ENCODE measurements around the gene PINK1. TPM values are rescaled to one million over a fixed set of nuclear protein-coding genes. Genes with fewer than 3 reads are reported as not detected.

The PINK1 gene
- total and polyA plus RNA-seq, 2 donors, result 16.6 to 51.7 TPM

DNA sequence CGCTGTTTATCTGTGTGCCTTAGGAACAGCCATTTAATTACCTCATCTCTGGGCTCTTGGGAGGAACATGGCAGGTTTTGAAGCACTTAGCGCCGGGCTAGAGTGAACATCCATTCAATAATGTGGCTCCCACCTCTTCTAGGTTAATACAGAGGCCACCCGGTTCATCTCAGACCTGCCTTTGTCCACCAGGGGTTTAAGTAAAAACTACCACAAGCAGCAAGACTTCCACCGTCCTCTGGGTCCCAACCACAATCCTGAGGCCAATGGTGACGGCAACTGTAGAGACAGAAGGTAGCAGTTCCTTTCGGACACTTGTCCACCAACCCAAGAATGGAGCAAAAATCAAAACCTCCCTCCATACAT is 28.8 kb downstream of the PINK1 start:
- Histone ChIP-seq H3K4me3 (ENCODE audit: low read length in 2 of 2) (peak overlapping the region; percentile 51 to 92), H3K27ac (ENCODE audit: low read depth in 1 of 2, low read length in 1 of 2) (no peak overlapping the region), H3K36me3 (ENCODE audit: control insufficient read depth in 2 of 2, insufficient read depth in 2 of 2, low read length in 1 of 2) (peaks cover 14 to 18% of the 10 kb centered on the region in 2 donors), H3K9me3 (ENCODE audit: control insufficient read depth in 2 of 2, insufficient read depth in 1 of 2, low read length in 1 of 2) (no peaks in the 10 kb centered on the region), H3K27me3 (ENCODE audit: control insufficient read depth in 2 of 2, insufficient read depth in 1 of 2, low read length in 1 of 2) (no peaks in the 10 kb centered on the region), H3K4me1 (ENCODE audit: control insufficient read depth in 2 of 2, insufficient read depth in 2 of 2, low read length in 2 of 2) (peaks cover 14 to 21% of the 10 kb centered on the region in 2 donors)
- WGBS, result 69% methylated on average over 7 of the region's 7 CpGs
- no peak for DNase-seq (ENCODE audit: low read depth in 6 of 9, low spot score in 9 of 9)

DNA sequence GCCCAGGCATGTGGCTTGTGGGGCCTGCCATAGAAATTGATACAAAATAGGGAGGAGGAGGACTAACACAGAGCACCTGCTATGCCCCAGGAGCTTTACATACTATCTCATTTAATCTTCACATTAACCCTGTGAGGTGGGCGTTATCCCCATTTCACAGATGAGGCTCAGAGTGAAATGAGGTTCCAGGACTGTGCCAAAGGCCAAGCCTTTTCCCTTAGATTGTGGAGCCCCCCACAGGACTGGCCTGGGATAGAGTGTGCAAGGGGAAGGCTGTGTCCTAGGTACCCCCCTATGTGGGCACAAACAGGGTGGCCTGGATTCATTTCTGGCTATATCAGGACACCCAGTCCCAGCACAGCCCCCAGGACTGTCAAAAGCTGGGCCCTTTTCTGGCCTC is 30.1 kb downstream of the PINK1 start:
- Histone ChIP-seq H3K27me3 (ENCODE audit: control insufficient read depth in 2 of 2, insufficient read depth in 1 of 2, low read length in 1 of 2) (no peaks in the 10 kb centered on the region), H3K9me3 (ENCODE audit: control insufficient read depth in 2 of 2, insufficient read depth in 1 of 2, low read length in 1 of 2) (no peaks in the 10 kb centered on the region), H3K36me3 (ENCODE audit: control insufficient read depth in 2 of 2, insufficient read depth in 2 of 2, low read length in 1 of 2) (peaks cover 1 to 9% of the 10 kb centered on the region in 2 donors), H3K27ac (ENCODE audit: low read depth in 1 of 2, low read length in 1 of 2) (no peak overlapping the region), H3K4me1 (ENCODE audit: control insufficient read depth in 2 of 2, insufficient read depth in 2 of 2, low read length in 2 of 2) (peaks cover 14 to 21% of the 10 kb centered on the region in 2 donors), H3K4me3 (ENCODE audit: low read length in 2 of 2) (no peak overlapping the region)
- no peak for DNase-seq (ENCODE audit: low read depth in 6 of 9, low spot score in 9 of 9)
- WGBS, result 98% methylated on average over 1 of the region's 1 CpG

DNA sequence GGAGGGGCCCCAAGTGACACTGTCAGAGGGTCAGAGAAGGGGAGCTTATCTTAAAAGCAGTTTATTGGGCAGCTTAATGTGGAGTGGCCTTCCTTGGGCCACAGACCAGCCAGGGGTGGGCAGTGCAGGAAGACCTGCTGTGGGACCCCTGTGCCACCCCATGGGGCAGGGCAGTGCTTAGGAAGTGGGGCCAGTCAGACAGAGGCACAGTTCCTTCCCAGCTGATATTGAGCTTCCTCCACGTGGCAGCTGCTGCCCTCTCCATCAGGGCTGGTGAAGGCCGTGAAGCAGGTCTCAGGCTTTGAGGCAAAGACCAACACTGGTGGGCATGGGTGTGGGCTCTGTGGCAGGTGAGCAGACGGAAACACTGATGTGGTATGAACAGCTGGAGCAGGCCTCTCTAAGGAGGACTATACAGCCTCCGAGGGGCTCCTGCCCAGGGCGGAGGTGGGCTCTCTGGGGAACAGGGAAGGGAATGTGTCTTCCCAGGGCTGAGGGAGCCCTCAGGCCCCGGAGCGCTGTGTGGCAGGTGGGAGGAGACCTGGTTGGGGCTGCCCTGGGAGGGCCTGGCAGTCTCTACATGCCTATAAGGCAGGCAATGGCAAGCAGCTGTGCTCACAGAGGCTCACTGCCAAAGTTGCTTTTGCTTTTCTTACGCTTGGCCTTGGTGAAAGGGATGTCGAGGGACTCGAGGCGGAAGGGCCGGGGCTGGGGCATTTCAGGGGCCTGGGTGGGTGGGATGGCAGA is 30.9 kb downstream of the PINK1 start:
- Histone ChIP-seq H3K36me3 (ENCODE audit: control insufficient read depth in 2 of 2, insufficient read depth in 2 of 2, low read length in 1 of 2) (peaks cover 0 to 7% of the 10 kb centered on the region in 2 donors), H3K9me3 (ENCODE audit: control insufficient read depth in 2 of 2, insufficient read depth in 1 of 2, low read length in 1 of 2) (no peaks in the 10 kb centered on the region), H3K4me3 (ENCODE audit: low read length in 2 of 2) (no peak overlapping the region), H3K27me3 (ENCODE audit: control insufficient read depth in 2 of 2, insufficient read depth in 1 of 2, low read length in 1 of 2) (no peaks in the 10 kb centered on the region), H3K4me1 (ENCODE audit: control insufficient read depth in 2 of 2, insufficient read depth in 2 of 2, low read length in 2 of 2) (peaks cover 14 to 21% of the 10 kb centered on the region in 2 donors), H3K27ac (ENCODE audit: low read depth in 1 of 2, low read length in 1 of 2) (no peak overlapping the region)
- no peak for DNase-seq (ENCODE audit: low read depth in 6 of 9, low spot score in 9 of 9)
- WGBS, result 94% methylated on average over 12 of the region's 12 CpGs

DNA sequence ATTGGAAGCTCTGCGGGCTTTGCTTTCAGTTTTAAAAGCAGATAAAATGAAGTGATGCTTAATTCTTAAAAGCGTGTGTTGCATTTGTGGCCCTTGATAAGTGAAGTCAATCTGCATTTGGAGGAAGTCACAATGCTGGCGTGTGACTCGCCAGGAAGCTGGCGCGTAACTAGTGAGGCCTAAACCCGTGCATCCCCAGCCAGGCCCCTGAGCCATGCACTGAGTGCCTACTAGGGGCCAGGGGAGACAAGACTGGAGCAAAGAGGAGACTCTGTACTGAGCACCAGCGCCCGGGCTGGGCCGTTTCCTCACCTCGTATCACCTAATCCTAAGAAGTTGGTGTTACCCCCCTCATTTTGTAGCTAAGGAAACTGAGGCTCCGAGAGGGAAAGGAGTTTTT is 32.5 kb downstream of the PINK1 start:
- Histone ChIP-seq H3K9me3 (ENCODE audit: control insufficient read depth in 2 of 2, insufficient read depth in 1 of 2, low read length in 1 of 2) (no peaks in the 10 kb centered on the region), H3K27me3 (ENCODE audit: control insufficient read depth in 2 of 2, insufficient read depth in 1 of 2, low read length in 1 of 2) (no peaks in the 10 kb centered on the region), H3K4me1 (ENCODE audit: control insufficient read depth in 2 of 2, insufficient read depth in 2 of 2, low read length in 2 of 2) (peaks cover 7 to 9% of the 10 kb centered on the region in 2 donors), H3K4me3 (ENCODE audit: low read length in 2 of 2) (no peak overlapping the region), H3K27ac (ENCODE audit: low read depth in 1 of 2, low read length in 1 of 2) (no peak overlapping the region), H3K36me3 (ENCODE audit: control insufficient read depth in 2 of 2, insufficient read depth in 2 of 2, low read length in 1 of 2) (no peaks in the 10 kb centered on the region)
- DNase-seq (ENCODE audit: low read depth in 6 of 9, low spot score in 9 of 9), result no peak
- 88% methylated on average over 12 of the region's 12 CpGs for whole genome bisulfite sequencing

DNA sequence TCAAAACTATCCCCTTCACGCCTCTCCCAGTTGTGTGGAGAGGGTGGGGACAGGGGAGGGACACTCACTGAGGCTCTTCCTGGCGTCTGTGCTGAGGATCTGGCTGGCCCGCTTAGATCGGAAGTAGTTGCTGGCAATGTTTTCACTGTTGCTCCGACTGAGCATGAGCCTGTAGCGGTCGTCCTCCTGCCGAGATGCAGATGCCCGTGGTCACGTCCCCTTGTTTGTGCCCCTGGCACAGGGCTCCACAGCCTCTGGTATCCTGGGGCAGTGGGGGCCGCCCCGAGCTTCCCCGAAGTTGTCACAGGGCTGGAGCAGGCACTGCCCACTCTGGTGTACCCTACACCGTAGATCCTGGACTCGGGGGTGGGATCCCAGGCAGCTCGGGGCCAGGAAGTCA is 32.9 kb downstream of the PINK1 start:
- no peaks in the 10 kb centered on the region for H3K36me3 ChIP-seq (ENCODE audit: control insufficient read depth in 2 of 2, insufficient read depth in 2 of 2, low read length in 1 of 2)
- no peak overlapping the region for H3K4me3 ChIP-seq (ENCODE audit: low read length in 2 of 2)
- no peak overlapping the region for H3K27ac ChIP-seq (ENCODE audit: low read depth in 1 of 2, low read length in 1 of 2)
- no peak for DNase-seq (ENCODE audit: low read depth in 6 of 9, low spot score in 9 of 9)
- peaks cover 6 to 9% of the 10 kb centered on the region in 2 donors for H3K4me1 ChIP-seq (ENCODE audit: control insufficient read depth in 2 of 2, insufficient read depth in 2 of 2, low read length in 2 of 2)
- 88% methylated on average over 16 of the region's 16 CpGs for WGBS
- H3K27me3 ChIP-seq (ENCODE audit: control insufficient read depth in 2 of 2, insufficient read depth in 1 of 2, low read length in 1 of 2), result no peaks in the 10 kb centered on the region
- no peaks in the 10 kb centered on the region for H3K9me3 ChIP-seq (ENCODE audit: control insufficient read depth in 2 of 2, insufficient read depth in 1 of 2, low read length in 1 of 2)

DNA sequence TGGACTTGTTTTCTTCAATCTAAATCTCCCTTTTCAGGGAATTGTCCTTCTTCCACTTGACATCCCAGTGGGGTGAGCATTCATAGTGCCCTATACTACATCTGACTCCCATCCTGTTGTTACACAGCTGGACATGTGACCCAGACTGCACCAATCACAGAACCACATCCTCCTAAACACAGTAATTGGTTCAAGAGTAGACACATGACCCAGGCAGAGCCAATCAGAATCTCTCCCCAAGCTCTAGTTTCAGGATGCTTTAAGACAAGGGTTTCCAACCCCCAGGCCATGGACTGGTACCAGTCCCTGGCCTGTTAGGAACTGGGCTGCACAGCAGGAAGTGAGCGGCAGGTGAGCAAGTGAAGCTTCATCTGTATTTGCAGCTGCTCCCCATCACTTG is 33.5 kb downstream of the PINK1 start:
- H3K27ac ChIP-seq (ENCODE audit: low read depth in 1 of 2, low read length in 1 of 2), result no peak overlapping the region
- H3K4me3 ChIP-seq (ENCODE audit: low read length in 2 of 2), result no peak overlapping the region
- no peaks in the 10 kb centered on the region for H3K27me3 ChIP-seq (ENCODE audit: control insufficient read depth in 2 of 2, insufficient read depth in 1 of 2, low read length in 1 of 2)
- no peak for DNase-seq (ENCODE audit: low read depth in 6 of 9, low spot score in 9 of 9)
- peaks cover 5 to 9% of the 10 kb centered on the region in 2 donors for H3K4me1 ChIP-seq (ENCODE audit: control insufficient read depth in 2 of 2, insufficient read depth in 2 of 2, low read length in 2 of 2)
- H3K9me3 ChIP-seq (ENCODE audit: control insufficient read depth in 2 of 2, insufficient read depth in 1 of 2, low read length in 1 of 2), result no peaks in the 10 kb centered on the region
- no peaks in the 10 kb centered on the region for H3K36me3 ChIP-seq (ENCODE audit: control insufficient read depth in 2 of 2, insufficient read depth in 2 of 2, low read length in 1 of 2)
- 98% methylated on average over 1 of the region's 1 CpG for WGBS

DNA sequence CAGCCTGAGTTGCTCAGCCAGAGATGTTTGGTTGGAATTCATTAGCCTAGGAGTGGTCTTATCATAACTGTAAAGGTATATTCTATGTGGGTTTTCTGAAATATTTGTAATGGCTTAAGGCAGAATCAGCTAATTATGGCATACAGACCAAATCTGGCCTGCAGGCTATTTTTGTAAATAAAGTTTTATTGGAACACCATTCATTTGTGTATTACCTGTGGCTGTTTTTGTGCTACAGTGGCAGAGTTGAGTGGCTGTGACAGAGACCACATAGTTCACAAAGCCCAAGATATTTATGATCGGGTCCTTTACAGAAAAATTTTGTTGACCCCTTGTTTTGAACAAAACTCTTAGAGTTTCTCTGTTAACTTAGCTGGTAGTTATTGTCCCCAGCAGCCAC is 35.3 kb downstream of the PINK1 start:
- no peaks in the 10 kb centered on the region for H3K4me1 ChIP-seq (ENCODE audit: control insufficient read depth in 2 of 2, insufficient read depth in 2 of 2, low read length in 2 of 2)
- no peaks in the 10 kb centered on the region for H3K36me3 ChIP-seq (ENCODE audit: control insufficient read depth in 2 of 2, insufficient read depth in 2 of 2, low read length in 1 of 2)
- H3K27ac ChIP-seq (ENCODE audit: low read depth in 1 of 2, low read length in 1 of 2), result no peak overlapping the region
- no peak for DNase-seq (ENCODE audit: low read depth in 6 of 9, low spot score in 9 of 9)
- no peaks in the 10 kb centered on the region for H3K9me3 ChIP-seq (ENCODE audit: control insufficient read depth in 2 of 2, insufficient read depth in 1 of 2, low read length in 1 of 2)
- H3K27me3 ChIP-seq (ENCODE audit: control insufficient read depth in 2 of 2, insufficient read depth in 1 of 2, low read length in 1 of 2), result no peaks in the 10 kb centered on the region
- no peak overlapping the region for H3K4me3 ChIP-seq (ENCODE audit: low read length in 2 of 2)
- WGBS, result 100% methylated on average over 1 of the region's 1 CpG

DNA sequence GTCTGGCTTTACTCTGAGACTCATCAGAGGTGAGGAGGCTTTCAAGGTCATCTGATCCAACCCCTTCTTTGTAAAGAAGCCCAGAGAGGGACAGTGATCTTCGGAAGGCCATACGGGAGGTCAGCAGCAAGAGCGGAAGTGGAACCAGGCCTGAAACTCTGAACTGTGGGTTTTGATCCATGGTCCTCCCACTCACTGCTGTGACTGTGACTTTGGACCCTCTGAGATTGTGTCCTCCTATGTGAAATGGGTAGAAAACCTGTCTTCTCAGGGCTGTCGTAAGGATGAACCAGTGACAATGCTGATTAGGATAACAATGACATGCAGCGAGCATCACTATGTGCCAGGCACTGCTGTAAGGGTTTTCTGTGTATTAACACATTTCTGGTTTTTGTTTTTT is 37.7 kb downstream of the PINK1 start:
- WGBS, result 97% methylated on average over 5 of the region's 5 CpGs
- no peaks in the 10 kb centered on the region for H3K9me3 ChIP-seq (ENCODE audit: control insufficient read depth in 2 of 2, insufficient read depth in 1 of 2, low read length in 1 of 2)
- no peak overlapping the region for H3K27ac ChIP-seq (ENCODE audit: low read depth in 1 of 2, low read length in 1 of 2)
- H3K4me3 ChIP-seq (ENCODE audit: low read length in 2 of 2), result no peak overlapping the region
- DNase-seq (ENCODE audit: low read depth in 6 of 9, low spot score in 9 of 9), result no peak
- H3K4me1 ChIP-seq (ENCODE audit: control insufficient read depth in 2 of 2, insufficient read depth in 2 of 2, low read length in 2 of 2), result no peaks in the 10 kb centered on the region
- no peaks in the 10 kb centered on the region for H3K27me3 ChIP-seq (ENCODE audit: control insufficient read depth in 2 of 2, insufficient read depth in 1 of 2, low read length in 1 of 2)
- H3K36me3 ChIP-seq (ENCODE audit: control insufficient read depth in 2 of 2, insufficient read depth in 2 of 2, low read length in 1 of 2), result no peaks in the 10 kb centered on the region

DNA sequence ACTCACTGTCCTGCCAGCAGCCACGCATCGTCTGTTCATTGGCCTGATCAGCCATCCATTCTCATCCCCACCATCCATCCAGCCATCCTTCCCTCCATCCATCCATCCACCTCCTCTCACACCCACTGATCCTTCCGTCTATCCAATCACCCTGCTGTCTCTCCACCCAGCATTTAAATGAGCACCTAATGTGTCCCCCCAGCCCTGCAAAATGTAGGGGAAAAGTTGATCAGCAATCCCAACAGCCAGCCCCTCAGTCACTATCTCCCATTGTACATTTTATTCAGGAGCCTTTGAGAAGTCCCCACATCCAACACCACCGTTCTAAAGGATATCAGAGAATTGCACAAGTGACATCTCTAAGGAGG is 39.0 kb downstream of the PINK1 start:
- WGBS, result 98% methylated on average over 4 of the region's 4 CpGs
- H3K27ac ChIP-seq (ENCODE audit: low read depth in 1 of 2, low read length in 1 of 2), result no peak overlapping the region
- no peak overlapping the region for H3K4me3 ChIP-seq (ENCODE audit: low read length in 2 of 2)
- H3K4me1 ChIP-seq (ENCODE audit: control insufficient read depth in 2 of 2, insufficient read depth in 2 of 2, low read length in 2 of 2), result no peaks in the 10 kb centered on the region
- H3K9me3 ChIP-seq (ENCODE audit: control insufficient read depth in 2 of 2, insufficient read depth in 1 of 2, low read length in 1 of 2), result no peaks in the 10 kb centered on the region
- H3K27me3 ChIP-seq (ENCODE audit: control insufficient read depth in 2 of 2, insufficient read depth in 1 of 2, low read length in 1 of 2), result no peaks in the 10 kb centered on the region
- H3K36me3 ChIP-seq (ENCODE audit: control insufficient read depth in 2 of 2, insufficient read depth in 2 of 2, low read length in 1 of 2), result no peaks in the 10 kb centered on the region
- DNase-seq (ENCODE audit: low read depth in 6 of 9, low spot score in 9 of 9), result no peak
